H1 (cell line): ENCODE results near the gene ASGR1. TPM values are rescaled to one million over a fixed set of nuclear protein-coding genes. Genes with fewer than 3 reads are reported as not detected.

Experiments
- CTCF ChIA-PET: fragments of 300-600 bp; sonication (Branson Sonifier 250); formaldehyde crosslinking; loops from one replicate; lab custom pipeline; 2021; ENCODE audit not compliant: partially characterized antibody; lab: Charles Lee
- POLR2A ChIA-PET: fragments of 300-600 bp; sonication (Branson Sonifier 250); formaldehyde crosslinking; loops from one replicate; lab custom pipeline; 2021; ENCODE audit warnings: inconsistent platforms; ENCODE audit not compliant: partially characterized antibody; lab: Charles Lee
- DNase-seq, 2 experiments: peaks; one replicate each; pipeline versions ENCODE4 v3.0.0 to v3.0.0-alpha.2; 2010 to 2022; ENCODE audit warnings: low spot score in 2 of 2, low read depth in 1 of 2, mixed read lengths in 1 of 2
- FAIRE-seq: peaks from 2 replicates; lab custom pipeline; 2011; peaks lifted over from hg19 to GRCh38; lab: Jason Lieb, UNC
- H2AFZ ChIP-seq: 2 replicates; pipeline ENCODE4 v1.8.1; 2012; ENCODE audit warnings: low read length, inconsistent platforms
- H2AK5ac ChIP-seq: 2 replicates; pipeline ENCODE4 v1.6.1; 2013; ENCODE audit warnings: low read depth, low read length
- H2BK120ac ChIP-seq: replicated peaks from 2 replicates; pipeline ENCODE3; 2013; ENCODE audit warnings: low read depth, low read length, inconsistent platforms
- H2BK12ac ChIP-seq: 2 replicates; pipeline ENCODE4 v1.6.1; 2013; ENCODE audit warnings: low read depth, low read length
- H2BK15ac ChIP-seq: 2 replicates; pipeline ENCODE4 v1.6.1; 2013; ENCODE audit warnings: low read length
- H2BK20ac ChIP-seq: 2 replicates; pipeline ENCODE4 v1.6.1; 2013; ENCODE audit warnings: low read length
- H2BK5ac ChIP-seq: 2 replicates; pipeline ENCODE4 v1.6.1; 2013; ENCODE audit warnings: low read depth, low read length
- H3K14ac ChIP-seq: 2 replicates; pipeline ENCODE4 v1.6.1; 2013; ENCODE audit warnings: inconsistent platforms; ENCODE audit not compliant: insufficient read length
- H3K18ac ChIP-seq: 2 replicates; pipeline ENCODE4 v1.6.1; 2013; ENCODE audit warnings: low read length; ENCODE audit errors: extremely low read depth
- H3K23ac ChIP-seq: 2 replicates; pipeline ENCODE4 v1.6.1; 2013; ENCODE audit warnings: inconsistent platforms; ENCODE audit not compliant: insufficient read length
- H3K23me2 ChIP-seq: 2 replicates; pipeline ENCODE4 v1.6.1; 2013; ENCODE audit warnings: low read depth, low read length
- H3K27ac ChIP-seq: 2 replicates; pipeline ENCODE4 v1.6.1; 2011; ENCODE audit warnings: low read depth, low read length, inconsistent platforms
- H3K27me3 ChIP-seq, 4 experiments: replicated peaks in 1 of 4; 1 replicate in 1 of 4; 2 replicates in 3 of 4; pipeline versions ENCODE4 v1.6.1 to v1.8.1; 2011 to 2013; ENCODE audit warnings: low read length in 3 of 4, mild to moderate bottlenecking in 3 of 4, inconsistent platforms in 2 of 4, mixed read lengths in 2 of 4, moderate library complexity in 1 of 4; ENCODE audit not compliant: control insufficient read depth in 3 of 4, insufficient read depth in 3 of 4; ENCODE audit errors: extremely low read depth in 1 of 4
- H3K36me3 ChIP-seq, 4 experiments: 2 replicates each; pipeline versions ENCODE4 v1.6.1 to v1.8.1; 2011 to 2013; ENCODE audit warnings: mild to moderate bottlenecking in 4 of 4, low read length in 3 of 4, moderate library complexity in 2 of 4, control low read depth in 1 of 4, inconsistent platforms in 1 of 4; ENCODE audit not compliant: insufficient read depth in 4 of 4, control insufficient read depth in 2 of 4
- H3K4ac ChIP-seq: replicated peaks from 2 replicates; pipeline ENCODE3; 2013; ENCODE audit warnings: low read length, low read depth, mixed read lengths, inconsistent platforms; ENCODE audit not compliant: insufficient read length
- H3K4me1 ChIP-seq, 4 experiments: replicated peaks in 1 of 4; 1 replicate in 1 of 4; 2 replicates in 3 of 4; pipeline versions ENCODE4 v1.6.1 to v1.8.1; 2011 to 2013; ENCODE audit warnings: low read length in 3 of 4, inconsistent platforms in 2 of 4, mixed read lengths in 1 of 4; ENCODE audit not compliant: insufficient read depth in 4 of 4, control insufficient read depth in 3 of 4
- H3K4me2 ChIP-seq, 2 experiments: 2 replicates each; pipeline versions ENCODE4 v1.6.1 to v1.8.1; 2011 to 2013; ENCODE audit warnings: low read depth in 2 of 2, low read length in 2 of 2, control low read depth in 1 of 2, inconsistent platforms in 1 of 2, mild to moderate bottlenecking in 1 of 2; ENCODE audit not compliant: insufficient read depth in 1 of 2
- H3K4me3 ChIP-seq, 4 experiments: fragments of 200-600, 300-600 bp in 1 of 4; sonication (generic), shearing (Covaris generic), sonication (Bioruptor Twin) in 1 of 4; 2 replicates each; pipeline versions ENCODE4 v1.5.1 to v1.8.1; 2011 to 2016; ENCODE audit warnings: low read length in 4 of 4, low read depth in 3 of 4, control low read depth in 2 of 4, inconsistent platforms in 2 of 4, mild to moderate bottlenecking in 2 of 4, mixed read lengths in 1 of 4, moderate library complexity in 1 of 4; ENCODE audit not compliant: insufficient read depth in 2 of 4; ENCODE audit errors: extremely low read depth in 1 of 4
- H3K56ac ChIP-seq: replicated peaks from 2 replicates; pipeline ENCODE3; 2013; ENCODE audit warnings: low read depth, mild to moderate bottlenecking, mixed read lengths, low read length, inconsistent platforms; ENCODE audit not compliant: insufficient read length
- H3K79me1 ChIP-seq: 2 replicates; pipeline ENCODE4 v1.6.1; 2013; ENCODE audit warnings: low read depth, low read length, control low read depth
- H3K79me2 ChIP-seq, 2 experiments: 2 replicates each; pipeline versions ENCODE4 v1.6.1 to v1.8.1; 2012 to 2013; ENCODE audit warnings: low read length in 2 of 2, mild to moderate bottlenecking in 2 of 2, inconsistent platforms in 1 of 2; ENCODE audit not compliant: insufficient read depth in 2 of 2, control insufficient read depth in 1 of 2
- H3K9ac ChIP-seq, 4 experiments: replicated peaks in 1 of 4; 1 replicate in 1 of 4; 2 replicates in 3 of 4; pipeline versions ENCODE4 v1.6.1 to v1.8.1; 2011 to 2013; ENCODE audit warnings: low read depth in 3 of 4, low read length in 3 of 4, control low read depth in 2 of 4, mild to moderate bottlenecking in 2 of 4, moderate library complexity in 2 of 4, inconsistent platforms in 1 of 4; ENCODE audit errors: extremely low read depth in 1 of 4
- H3K9me3 ChIP-seq, 2 experiments: 2 replicates each; pipeline versions ENCODE4 v1.6.1 to v1.8.1; 2012 to 2013; ENCODE audit warnings: mild to moderate bottlenecking in 2 of 2, moderate library complexity in 2 of 2, control low read depth in 1 of 2, inconsistent platforms in 1 of 2, low read depth in 1 of 2, low read length in 1 of 2, mixed read lengths in 1 of 2; ENCODE audit not compliant: insufficient read depth in 2 of 2
- H4K20me1 ChIP-seq, 2 experiments: replicated peaks in 1 of 2; 2 replicates each; pipeline versions ENCODE3 to v1.8.1; 2011 to 2013; ENCODE audit warnings: inconsistent platforms in 2 of 2, low read length in 2 of 2, mild to moderate bottlenecking in 1 of 2; ENCODE audit not compliant: insufficient read depth in 2 of 2, control insufficient read depth in 1 of 2
- H4K5ac ChIP-seq: 2 replicates; pipeline ENCODE4 v1.6.1; 2013; ENCODE audit warnings: low read length, low read depth, mixed read lengths, inconsistent platforms; ENCODE audit not compliant: insufficient read length
- H4K8ac ChIP-seq: 2 replicates; pipeline ENCODE4 v1.8.0; 2013; ENCODE audit warnings: mild to moderate bottlenecking, moderate library complexity, low read length, inconsistent platforms; ENCODE audit not compliant: insufficient read depth; ENCODE audit errors: extremely low read depth
- H4K91ac ChIP-seq: replicated peaks from 2 replicates; pipeline ENCODE3; 2013; ENCODE audit warnings: low read length, mixed read lengths, inconsistent platforms; ENCODE audit not compliant: insufficient read length
- CBX5 ChIP-seq: fragments of 300-800, 300-1000 bp; sonication (generic); IDR thresholded peaks from 2 replicates; pipeline ENCODE4 v1.7.1; 2016; ENCODE audit warnings: antibody characterized with exemption, low read length, low read depth
- FOSL1 ChIP-seq: IDR thresholded peaks from 2 replicates; pipeline ENCODE4 v1.6.1; 2011; ENCODE audit warnings: mild to moderate bottlenecking, low read depth, low read length, moderate library complexity; ENCODE audit not compliant: insufficient read depth
- YY1 ChIP-seq: IDR thresholded peaks from 2 replicates; pipeline ENCODE4 v1.6.1; 2011; ENCODE audit warnings: low read depth, mild to moderate bottlenecking, low read length
- WGBS, 2 experiments: shearing (Covaris generic) in 1 of 2; methylation state at CpG; one replicate each; pipeline versions ENCODE4 v1.1.6 to v1.1.7; 2013 to 2015; ENCODE audit warnings: low lambda C conversion rate in 2 of 2, mixed read lengths in 2 of 2, inconsistent platforms in 1 of 2, low coverage in 1 of 2, missing lambda C conversion rate in 1 of 2; ENCODE audit not compliant: insufficient replicate concordance in 2 of 2, insufficient coverage in 1 of 2, insufficient read length in 1 of 2; ENCODE audit errors: extremely low coverage in 1 of 2, missing lambda C conversion rate in 1 of 2; 5-methylcytosine and 5-hydroxymethylcytosine counted together
- polyA plus RNA-seq, 7 experiments: library from polyadenylated mRNA; depleted of rRNA in 3 of 7; stranded (reverse) in 5 of 7; unstranded in 2 of 7; fragments of >200 nt in 5 of 7; fragments of 200-250 nt in 2 of 7; gene quantifications; 1 replicate in 5 of 7; 2 replicates in 1 of 7; 4 replicates in 1 of 7; pipeline versions ENCODE4 v1.2.1 to v1.2.3, GENCODE V29; 2011 to 2013; ENCODE audit warnings: missing spikeins in 2 of 7, mixed read lengths in 2 of 7
- total RNA-seq: library from RNA; stranded (reverse); fragmentation: NEBNext Ultra II Directional; extraction: Animal tissue kit (Norgen Biotek cat#: 25700); gene quantifications from 2 replicates; pipeline ENCODE4 v1.2.1, GENCODE V29; 2021

Gene ASGR1
- total and polyA plus RNA-seq, 2 of the 8 experiments (the other 6 are each of a cell fraction or from before 2014, with no cell fraction given), result 10.8 to 14.5 TPM

DNA sequence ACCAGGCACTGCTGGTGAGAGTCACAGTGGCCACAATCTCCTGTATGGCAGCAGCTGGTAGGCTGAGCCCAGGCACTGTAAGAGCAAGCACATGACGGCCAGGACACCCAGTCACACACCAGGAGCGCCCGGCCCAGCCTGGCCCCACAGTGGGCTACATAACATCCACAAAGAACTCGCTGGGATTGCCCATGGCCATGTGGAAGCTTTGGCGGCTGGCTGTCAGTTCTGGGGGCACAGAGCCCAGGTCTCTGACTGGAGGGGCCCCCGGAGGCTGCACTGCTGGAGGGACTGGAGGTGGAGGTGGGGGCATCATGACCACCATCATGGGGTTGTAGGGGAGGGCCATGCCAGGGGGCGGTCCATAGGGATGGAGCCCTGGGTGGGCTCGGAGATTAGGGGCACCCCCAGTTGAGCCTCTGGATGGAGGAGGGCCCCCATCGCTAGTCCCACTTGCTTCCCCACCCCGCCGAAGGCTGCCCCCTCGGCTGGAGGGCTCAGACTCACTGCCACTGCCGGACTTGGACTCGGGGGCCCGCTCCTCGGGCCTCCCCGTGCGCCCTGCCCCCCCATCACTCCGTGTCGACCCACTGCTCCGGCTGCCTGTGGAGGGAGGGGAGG lies 46.7 kb upstream of the ASGR1 start:
- Histone ChIP-seq H3K4me1 (peaks cover 0 to 5% (median under 1%) of the 10 kb centered on the region in 4 experiments; a peak in 2 of 7 replicates), H4K20me1 (peaks cover 16 to 49% of the 10 kb centered on the region in 2 experiments), H2BK20ac (no peak overlapping the region), H3K4ac (no peak overlapping the region), H3K4me3 (no peak overlapping the region), H3K79me2 (peaks cover 0 to 9% of the 10 kb centered on the region in 2 experiments; a peak in 2 of 4 replicates), H2BK5ac (no peak overlapping the region), H3K14ac (no peak overlapping the region), H3K27ac (no peak overlapping the region), H2BK15ac (no peak overlapping the region), H3K79me1 (peaks cover 2% of the 10 kb centered on the region), H3K36me3 (peaks cover 28 to 77% (median 66%) of the 10 kb centered on the region in 4 experiments), H3K9ac (no peak overlapping the region), H4K91ac (no peak overlapping the region), H3K23ac (no peak overlapping the region), H2AFZ (no peak overlapping the region), H3K9me3 (no peaks in the 10 kb centered on the region), H4K5ac (no peak overlapping the region), H3K18ac (no peak overlapping the region), H4K8ac (no peak overlapping the region), H2BK12ac (no peak overlapping the region), H3K56ac (no peak overlapping the region), H3K4me2 (no peak overlapping the region), H2AK5ac (no peak overlapping the region), H3K23me2 (no peaks in the 10 kb centered on the region), H3K27me3 (no peaks in the 10 kb centered on the region), H2BK120ac (no peak overlapping the region)
- FAIRE-seq (no peak), DNase-seq (no peak)
- WGBS, 2 experiments, result 94% methylated on average over 15 of the region's 21 CpGs; no CpG with 5 or more reads in 1 of the 2 experiments
- TF ChIP-seq YY1, result no peak
- TF ChIP-seq FOSL1, result no peak
- TF ChIP-seq CBX5, result no peak
- CTCF ChIA-PET, result interaction anchor here (1.1 kb wide), 1 partner anchor 12 kb away, joined by 4 read pairs; no protein-coding TSS in a partner anchor
- POLR2A ChIA-PET, result interaction anchor here (1.3 to 10.7 kb wide), 4 partner anchors 12 to 88 kb away, joined by 3 to 386 read pairs (median 30); partner anchors contain the start of genes DVL2, GABARAP, GPS2 and PHF23
